Measurements from ENCODE around the gene SLC7A6OS.

The SLC7A6OS gene

GRCh38 chr16:68310774-68311511, at the start of gene SLC7A6OS, which contains the start of gene PRMT7:
TSS of gene SLC7A6OS (minus strand) at chr16:68310946. CDS start at chr16:68310926, 20 bp downstream.
TSS of gene PRMT7 (plus strand) at chr16:68311019. CDS start at chr16:68315980, 4,961 bp downstream.
- peak; percentile 77 to 81 (median 78) for DNase-seq (ENCODE audit: low read depth in 3 of 3)

GRCh38 chr16:68359398-68360191, 48.8 kb upstream of the SLC7A6OS start:
- no peak for DNase-seq (ENCODE audit: low read depth in 3 of 3)

GRCh38 chr16:68358951-68359350, 48.2 kb upstream of the SLC7A6OS start:
- DNase-seq (ENCODE audit: low read depth in 3 of 3), result no peak

- no peak for DNase-seq (ENCODE audit: low read depth in 3 of 3)
These were observed 47.2 kb upstream of the SLC7A6OS start for GRCh38 chr16:68357923-68358322.

- no peak for DNase-seq (ENCODE audit: low read depth in 3 of 3)
These were observed 46.8 kb upstream of the SLC7A6OS start for GRCh38 chr16:68357521-68357922.

- DNase-seq (ENCODE audit: low read depth in 3 of 3), result no peak
These were observed 46.2 kb upstream of the SLC7A6OS start for GRCh38 chr16:68356919-68357286.

GRCh38 chr16:68356249-68356918, 45.6 kb upstream of the SLC7A6OS start:
- peak in 1 of 3 experiments; percentile 39 for DNase-seq (ENCODE audit: low read depth in 3 of 3)

GRCh38 chr16:68355447-68356248, 44.9 kb upstream of the SLC7A6OS start:
- no peak for DNase-seq (ENCODE audit: low read depth in 3 of 3)

- no peak for DNase-seq (ENCODE audit: low read depth in 3 of 3)
These were observed 44.1 kb upstream of the SLC7A6OS start for GRCh38 chr16:68354816-68355215.

GRCh38 chr16:68353366-68353765, 42.6 kb upstream of the SLC7A6OS start:
- no peak for DNase-seq (ENCODE audit: low read depth in 3 of 3)

GRCh38 chr16:68351991-68352431, 41.3 kb upstream of the SLC7A6OS start:
- no peak for DNase-seq (ENCODE audit: low read depth in 3 of 3)

- no peak for DNase-seq (ENCODE audit: low read depth in 3 of 3)
These were observed 40.7 kb upstream of the SLC7A6OS start for GRCh38 chr16:68351463-68351862.

- DNase-seq (ENCODE audit: low read depth in 3 of 3), result no peak
These were observed 40.1 kb upstream of the SLC7A6OS start for GRCh38 chr16:68350813-68351350.

GRCh38 chr16:68349838-68350410, 39.2 kb upstream of the SLC7A6OS start:
- no peak for DNase-seq (ENCODE audit: low read depth in 3 of 3)

- no peak for DNase-seq (ENCODE audit: low read depth in 3 of 3)
These were observed 38.1 kb upstream of the SLC7A6OS start for GRCh38 chr16:68348639-68349445.

- no peak for DNase-seq (ENCODE audit: low read depth in 3 of 3)
These were observed 36.9 kb upstream of the SLC7A6OS start for GRCh38 chr16:68347605-68348004.

- DNase-seq (ENCODE audit: low read depth in 3 of 3), result no peak
These were observed 36.2 kb upstream of the SLC7A6OS start for GRCh38 chr16:68346892-68347480.

- DNase-seq (ENCODE audit: low read depth in 3 of 3), result no peak
These were observed 35.4 kb upstream of the SLC7A6OS start for GRCh38 chr16:68345958-68346635.

GRCh38 chr16:68345351-68345810, 34.6 kb upstream of the SLC7A6OS start:
- DNase-seq (ENCODE audit: low read depth in 3 of 3), result no peak
